ENCODE results near the gene SCN5A. TPM values are rescaled to one million over a fixed set of nuclear protein-coding genes. Genes with fewer than 3 reads are reported as not detected.

Gene SCN5A
- total and polyA plus RNA-seq, 2 of the 8 experiments (the other 6 are each of a cell fraction or from before 2014, with no cell fraction given) = 4.8 to 11.4 TPM

- peak; percentile 86 for TF ChIP-seq RAD21 (IDR thresholded peaks at IDR 0.05 in 1 of 2, conservative IDR thresholded peaks at IDR 0.05 in 1 of 2; ENCODE audit: low read depth in 2 of 2, low read length in 2 of 2)
- TF ChIP-seq EP300 (IDR thresholded peaks at IDR 0.05; ENCODE audit: borderline replicate concordance in 1 of 2, low read depth in 2 of 2, low read length in 2 of 2) = no peak
- peak; percentile 34; the same call in 1 of the 2 replicates for TF ChIP-seq YY1 (IDR thresholded peaks at IDR 0.05; ENCODE audit: low read depth, low read length)
- no peak for TF ChIP-seq KDM4A (IDR thresholded peaks at IDR 0.05; ENCODE audit: low read depth, low read length, severe bottlenecking)
- no peak for TF ChIP-seq NRF1 (IDR thresholded peaks at IDR 0.05; ENCODE audit: low read depth, low read length)
- TF ChIP-seq BACH1 (IDR thresholded peaks at IDR 0.05; ENCODE audit: low read length) = peak; percentile 94
- TF ChIP-seq, protein P1, sequence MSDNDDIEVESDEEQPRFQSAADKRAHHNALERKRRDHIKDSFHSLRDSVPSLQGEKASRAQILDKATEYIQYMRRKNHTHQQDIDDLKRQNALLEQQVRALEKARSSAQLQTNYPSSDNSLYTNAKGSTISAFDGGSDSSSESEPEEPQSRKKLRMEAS (IDR thresholded peaks at IDR 0.05) = no peak; the same call in 1 of the 2 replicates
These were observed 6.3 kb upstream of the SCN5A start (continued) for GRCh38 chr3:38655708-38656300.
